Measurements from ENCODE around the gene BNIP5. TPM values are rescaled to one million over a fixed set of nuclear protein-coding genes. Genes with fewer than 3 reads are reported as not detected.
A peak's percentile ranks its signal among the peaks of the same experiment; 100 is the strongest.

The BNIP5 gene
- total and polyA plus RNA-seq, 2 of the 13 experiments (the other 11 are each of a cell fraction or from before 2014, with no cell fraction given), result not detected

- TF ChIP-seq, protein P1, sequence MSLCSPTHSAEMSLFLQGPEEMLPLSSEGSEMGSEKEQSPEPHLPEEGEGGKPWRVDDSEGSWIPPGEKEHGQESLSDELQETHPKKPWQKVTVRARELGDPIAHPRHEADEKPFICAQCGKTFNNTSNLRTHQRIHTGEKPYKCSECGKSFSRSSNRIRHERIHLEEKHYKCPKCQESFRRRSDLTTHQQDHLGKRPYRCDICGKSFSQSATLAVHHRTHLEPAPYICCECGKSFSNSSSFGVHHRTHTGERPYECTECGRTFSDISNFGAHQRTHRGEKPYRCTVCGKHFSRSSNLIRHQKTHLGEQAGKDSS (CRISPR knock-in tag; IDR thresholded peaks at IDR 0.05; ENCODE audit: borderline replicate concordance, low read depth), result 0 out of 2 replicates have a peak, but pooled peaks have one; percentile 54
- TF ChIP-seq PHF5A (CRISPR knock-in tag; IDR thresholded peaks at IDR 0.05; ENCODE audit: low read depth, unreplicated experiment) (no peak), SOX13 (IDR thresholded peaks at IDR 0.05) (no peak), SOX13 (CRISPR knock-in tag; conservative IDR thresholded peaks at IDR 0.05 in 1 of 2, IDR thresholded peaks at IDR 0.05 in 1 of 2) (no peak), BORCS8-MEF2B (CRISPR knock-in tag; IDR thresholded peaks at IDR 0.05) (no peak), ZKSCAN1 (IDR thresholded peaks at IDR 0.05; ENCODE audit: low read length) (no peak), PLSCR1 (CRISPR knock-in tag; IDR thresholded peaks at IDR 0.05; ENCODE audit: borderline replicate concordance) (no peak), ZSCAN5A (CRISPR knock-in tag; IDR thresholded peaks at IDR 0.05; ENCODE audit: borderline replicate concordance) (no peak)
Observed at GRCh38 chr6:36340618-36341454, 4.1 kb upstream of the BNIP5 start (continued).

DNA sequence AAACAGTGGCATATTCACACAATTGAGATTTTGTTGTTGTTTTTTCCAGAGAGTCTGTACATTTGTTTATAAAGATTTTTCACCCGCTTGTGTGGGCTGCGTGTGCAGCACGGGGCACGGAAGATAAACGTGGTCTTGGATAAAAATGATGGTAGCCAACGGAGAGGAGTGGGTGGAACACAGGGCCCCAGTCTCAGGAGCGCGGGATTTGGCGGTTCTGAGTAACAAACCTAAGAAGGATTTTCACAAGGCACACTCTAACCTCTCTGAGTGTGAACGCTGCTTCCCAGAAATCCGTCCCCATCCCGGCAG, 3.6 kb upstream of the BNIP5 start:
- WGBS (ENCODE audit: low lambda C conversion rate), result 5% methylated on average over 12 of the region's 12 CpGs
- ATAC-seq (peak; percentile 44), DNase-seq (ENCODE audit: low spot score) (no peak), FAIRE-seq (no peak)
- Histone ChIP-seq H4K20me1 (ENCODE audit: insufficient read depth, low read length) (no peaks in the 10 kb centered on the region), H3K36me3 (replicated peaks in 1 of 2; ENCODE audit: control insufficient read depth in 1 of 2, insufficient read depth in 2 of 2, low read length in 2 of 2) (no peaks in the 10 kb centered on the region), H3K4me2 (ENCODE audit: low read depth, low read length) (peak overlapping the region; percentile 94), H3K27ac (ENCODE audit: extremely low read length, insufficient read depth, low read length) (no peak overlapping the region), H3K4me1 (ENCODE audit: insufficient read depth, low read length) (peaks cover 33% of the 10 kb centered on the region), H3K27me3 (ENCODE audit: control insufficient read depth in 1 of 2, insufficient read depth in 2 of 2, low read length in 2 of 2) (peaks cover 2 to 21% of the 10 kb centered on the region in 2 experiments; a peak in 4 of 5 replicates), H3K79me2 (ENCODE audit: insufficient read depth, low read length) (no peaks in the 10 kb centered on the region), H3K4me3 (replicated peaks in 1 of 3; ENCODE audit: insufficient read depth in 1 of 3, low read depth in 2 of 3, low read length in 3 of 3) (peak overlapping the region in 2 of 3 experiments; percentile 19 to 69; a peak in 2 of 6 replicates), H2AFZ (ENCODE audit: low read length) (peak overlapping the region; percentile 96), H3K9me3 (ENCODE audit: low read length) (no peaks in the 10 kb centered on the region), H3K9ac (ENCODE audit: insufficient read depth, low read depth, low read length) (no peak overlapping the region)
- in situ Hi-C loops (cut with HindIII; ENCODE audit: extremely low pct_ligation_motif_present, low pct_unique_long_range_greater_than_20kb), result no loop called here
- ChIA-PET POLR2A (no interaction called here), CTCF (ENCODE audit: low intra/inter-chr PET ratio, low total read pairs) (interaction anchor here (2.2 kb wide), 1 partner anchor 21 kb away, joined by 14 read pairs; no protein-coding TSS in a partner anchor)
- intact Hi-C loops (cut with micrococcal nuclease; ENCODE audit: unreplicated experiment), result no loop called here
- BruUV-seq (replicated peaks), result no TSS peak
- no peak for TF ChIP-seq RELA (CRISPR knock-in tag; IDR thresholded peaks at IDR 0.05)
- no peak for TF ChIP-seq HMG20A (CRISPR knock-in tag; IDR thresholded peaks at IDR 0.05; ENCODE audit: borderline replicate concordance)
- 0 out of 2 replicates have a peak, but pooled peaks have one; percentile 13 for TF ChIP-seq TBX2 (CRISPR knock-in tag; IDR thresholded peaks at IDR 0.05; ENCODE audit: borderline replicate concordance)
- 0 out of 2 replicates have a peak, but pooled peaks have one; percentile 39 for TF ChIP-seq SNAPC4 (CRISPR knock-in tag; IDR thresholded peaks at IDR 0.05)

All from HepG2 (cell line).